IPS-20b (cell line): Measurements from ENCODE around the gene AIFM3.

Experiments
- H3K27ac ChIP-seq: one replicate; pipeline ENCODE4 v1.5.1; 2013; ENCODE audit warnings: low read length
- H3K27me3 ChIP-seq: 2 replicates; pipeline ENCODE4 v1.6.1; 2013; ENCODE audit warnings: mild to moderate bottlenecking, low read length, inconsistent platforms; ENCODE audit not compliant: insufficient read depth
- H3K36me3 ChIP-seq: 2 replicates; pipeline ENCODE4 v1.6.1; 2013; ENCODE audit warnings: low read depth, mild to moderate bottlenecking, inconsistent platforms, low read length, moderate library complexity; ENCODE audit not compliant: insufficient read depth
- H3K4me1 ChIP-seq: 2 replicates; pipeline ENCODE4 v1.6.1; 2013; ENCODE audit warnings: mild to moderate bottlenecking, control low read depth, inconsistent platforms, low read length, moderate library complexity; ENCODE audit not compliant: insufficient read depth
- H3K4me3 ChIP-seq: 2 replicates; pipeline ENCODE4 v1.5.1; 2013; ENCODE audit warnings: mild to moderate bottlenecking, low read length, inconsistent platforms
- H3K9ac ChIP-seq: 2 replicates; pipeline ENCODE4 v1.6.1; 2013; ENCODE audit warnings: low read depth, mild to moderate bottlenecking, inconsistent platforms, low read length, moderate library complexity
- H3K9me3 ChIP-seq: 2 replicates; pipeline ENCODE4 v1.6.1; 2013; ENCODE audit warnings: mild to moderate bottlenecking, low read depth, low read length, inconsistent platforms; ENCODE audit not compliant: insufficient read depth

AIFM3 gene

DNA sequence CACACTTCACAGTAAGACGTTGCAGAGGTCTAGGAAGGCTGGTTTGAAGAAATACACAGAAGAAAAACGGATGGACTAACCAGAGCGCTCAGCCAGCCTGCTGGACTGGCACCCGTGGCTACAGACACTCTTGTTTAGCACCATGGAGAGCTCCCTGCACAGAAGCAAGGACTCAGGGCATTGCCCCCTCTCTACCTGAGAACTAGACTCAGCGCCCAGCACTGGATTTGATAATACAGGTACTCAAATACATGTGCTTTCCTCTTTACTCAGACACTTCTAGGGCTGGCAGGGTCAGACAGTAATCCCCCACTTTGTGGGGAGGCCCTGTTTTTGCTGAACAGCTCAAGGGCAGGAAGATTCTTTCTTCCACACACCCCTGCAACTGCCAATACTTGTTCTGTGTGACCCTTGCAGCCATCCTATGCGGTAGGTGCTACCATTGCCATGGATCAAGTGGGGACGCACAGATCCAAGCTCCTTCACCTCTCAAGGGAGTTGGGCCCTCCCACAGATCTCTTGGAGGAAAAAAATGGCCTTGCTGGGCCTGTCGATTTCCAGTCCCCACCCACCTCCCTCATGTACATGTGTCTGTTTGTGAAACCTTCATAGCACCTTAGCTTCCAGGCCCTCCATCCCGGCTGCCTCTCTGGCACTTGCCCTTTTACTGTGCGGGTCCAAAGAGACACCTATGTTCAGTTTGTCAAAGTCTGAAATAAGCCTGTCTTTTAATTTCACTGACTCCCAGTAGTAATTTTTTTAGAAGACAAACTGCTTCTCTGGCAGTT is 42.8 kb downstream of the AIFM3 start:
- H3K36me3 ChIP-seq, result 0 out of 2 replicates have a peak, but pooled peaks cover 3% of the 10 kb centered on the region
- H3K9ac ChIP-seq, result peak overlapping the region; percentile 6; the same call in 1 of the 2 replicates
- peak overlapping the region; percentile 20; the same call in 1 of the 2 replicates for H3K4me3 ChIP-seq
- peaks cover 12% of the 10 kb centered on the region; the same call in 1 of the 2 replicates for H3K27me3 ChIP-seq
- H3K27ac ChIP-seq, result peak overlapping the region; percentile 38
- H3K4me1 ChIP-seq, result peaks cover 18% of the 10 kb centered on the region
- no peaks in the 10 kb centered on the region for H3K9me3 ChIP-seq

GRCh38 chr22:21010426-21011113 is 43.5 kb downstream of the AIFM3 start:
- Histone ChIP-seq H3K9ac (no peak overlapping the region; the same call in 1 of the 2 replicates), H3K9me3 (no peaks in the 10 kb centered on the region), H3K27me3 (peaks cover 15% of the 10 kb centered on the region; the same call in 1 of the 2 replicates), H3K27ac (no peak overlapping the region), H3K4me3 (peak overlapping the region; percentile 38; the same call in 1 of the 2 replicates), H3K4me1 (peaks cover 21% of the 10 kb centered on the region), H3K36me3 (0 out of 2 replicates have a peak, but pooled peaks cover 3% of the 10 kb centered on the region)

DNA sequence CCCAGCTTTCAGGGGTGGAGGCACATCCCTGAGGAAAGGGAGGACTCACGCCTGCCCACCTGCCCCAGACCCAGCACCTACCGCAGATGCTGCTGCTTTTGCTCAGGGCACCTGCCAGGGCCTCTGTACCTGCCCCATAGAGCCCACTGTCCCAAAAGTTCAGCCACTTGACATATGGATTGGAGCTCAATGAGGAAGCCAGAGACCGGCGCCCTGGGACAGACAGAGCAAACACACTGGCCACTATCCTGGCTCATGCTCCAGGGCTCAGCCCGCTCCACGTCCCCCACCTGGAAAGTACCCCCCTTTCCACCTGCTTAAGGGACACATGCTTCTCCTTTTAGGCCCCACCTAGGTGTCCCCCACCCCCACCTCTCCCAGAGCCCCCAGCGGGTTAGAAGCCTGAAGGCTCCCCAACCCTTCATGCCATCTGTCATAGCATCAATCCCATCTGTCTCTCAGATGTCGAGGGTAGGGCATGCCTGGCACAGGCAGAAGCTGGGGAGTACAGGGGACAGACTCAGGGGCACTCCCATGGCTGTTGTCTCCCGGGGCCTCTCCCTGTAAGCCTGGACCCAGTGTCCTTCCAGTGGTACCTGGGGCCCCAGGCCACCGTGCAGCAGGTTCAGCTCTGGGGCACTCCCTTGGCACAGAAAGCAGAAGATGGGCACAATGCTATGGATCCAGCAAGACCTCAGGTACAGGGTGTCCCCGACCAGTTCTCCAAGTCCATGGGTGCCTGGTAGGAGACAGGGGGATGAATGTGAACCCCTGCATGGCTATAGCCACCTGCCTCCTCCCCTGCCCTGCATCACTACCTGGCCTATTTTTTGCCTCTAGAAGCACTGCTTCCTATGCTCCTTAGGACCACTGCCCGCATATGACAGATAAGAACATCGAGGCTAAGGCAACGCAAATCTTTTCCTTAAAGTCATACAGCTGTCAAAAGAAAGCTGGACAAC is 45.7 kb downstream of the AIFM3 start:
- H3K9ac ChIP-seq, result no peak overlapping the region
- H3K27me3 ChIP-seq, result peaks cover 15% of the 10 kb centered on the region; the same call in 1 of the 2 replicates
- H3K4me1 ChIP-seq, result peaks cover 21% of the 10 kb centered on the region
- no peak overlapping the region for H3K27ac ChIP-seq
- peak overlapping the region; percentile 79; the same call in 1 of the 2 replicates for H3K4me3 ChIP-seq
- no peaks in the 10 kb centered on the region for H3K9me3 ChIP-seq
- H3K36me3 ChIP-seq, result 0 out of 2 replicates have a peak, but pooled peaks cover 3% of the 10 kb centered on the region

DNA sequence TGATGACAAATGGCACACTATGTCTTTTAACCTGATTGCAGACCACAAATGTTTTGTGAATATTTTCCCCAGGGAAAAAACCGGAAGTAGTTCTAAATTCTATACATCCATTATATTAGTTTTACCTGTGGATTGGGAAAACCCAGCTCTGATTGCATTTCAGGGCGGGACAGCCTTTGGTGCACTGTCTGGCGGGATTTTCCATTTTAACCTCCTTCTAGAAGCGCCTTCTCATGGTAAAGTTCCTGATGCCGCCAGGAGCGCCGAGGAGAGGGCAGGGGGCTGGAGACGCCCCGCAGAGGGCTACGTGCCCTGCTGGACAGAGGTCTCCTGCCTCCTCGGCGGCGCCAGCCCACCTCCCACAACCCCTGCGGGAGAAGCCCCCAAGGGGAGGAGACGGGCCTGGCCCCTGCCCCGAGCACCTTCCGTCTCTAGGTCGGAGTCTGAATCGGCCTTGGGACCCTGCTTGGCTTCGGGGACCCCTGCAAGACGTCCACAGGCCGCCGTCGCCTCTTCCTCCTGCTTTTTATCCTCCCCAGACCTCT is 46.7 kb downstream of the AIFM3 start:
- no peaks in the 10 kb centered on the region for H3K9me3 ChIP-seq
- peak overlapping the region; percentile 79 for H3K4me3 ChIP-seq
- H3K9ac ChIP-seq, result peak overlapping the region; percentile 69; the same call in 1 of the 2 replicates
- no peak overlapping the region for H3K27ac ChIP-seq
- H3K4me1 ChIP-seq, result peaks cover 21% of the 10 kb centered on the region
- peaks cover 15% of the 10 kb centered on the region; the same call in 1 of the 2 replicates for H3K27me3 ChIP-seq
- no peaks in the 10 kb centered on the region for H3K36me3 ChIP-seq

- H3K4me1 ChIP-seq, result peaks cover 21% of the 10 kb centered on the region
- no peaks in the 10 kb centered on the region for H3K36me3 ChIP-seq
- H3K4me3 ChIP-seq, result peak overlapping the region; percentile 79
- peak overlapping the region; percentile 69; the same call in 1 of the 2 replicates for H3K9ac ChIP-seq
- H3K9me3 ChIP-seq, result no peaks in the 10 kb centered on the region
- peaks cover 15% of the 10 kb centered on the region; the same call in 1 of the 2 replicates for H3K27me3 ChIP-seq
- no peak overlapping the region for H3K27ac ChIP-seq
Measured at GRCh38 chr22:21014202-21014725, 47.2 kb downstream of the AIFM3 start.

- H3K4me3 ChIP-seq, result peak within 1 kb of the TSS; percentile 79
- no peaks in the 10 kb centered on the region for H3K9me3 ChIP-seq
- no peak within 1 kb of the TSS for H3K27ac ChIP-seq
- H3K27me3 ChIP-seq, result peaks cover 15% of the 10 kb centered on the region; the same call in 1 of the 2 replicates
- no peaks in the 10 kb centered on the region for H3K36me3 ChIP-seq
- H3K9ac ChIP-seq, result peak within 1 kb of the TSS; percentile 69; the same call in 1 of the 2 replicates
- H3K4me1 ChIP-seq, result peaks cover 18% of the 10 kb centered on the region
Measured at GRCh38 chr22:21014726-21015465, 47.8 kb downstream of the AIFM3 start, which contains the start of gene P2RX6. Gene P2RX6, plus strand, starts transcription at chr22:21015165. Its CDS starts 10 bp downstream, at chr22:21015175.

DNA sequence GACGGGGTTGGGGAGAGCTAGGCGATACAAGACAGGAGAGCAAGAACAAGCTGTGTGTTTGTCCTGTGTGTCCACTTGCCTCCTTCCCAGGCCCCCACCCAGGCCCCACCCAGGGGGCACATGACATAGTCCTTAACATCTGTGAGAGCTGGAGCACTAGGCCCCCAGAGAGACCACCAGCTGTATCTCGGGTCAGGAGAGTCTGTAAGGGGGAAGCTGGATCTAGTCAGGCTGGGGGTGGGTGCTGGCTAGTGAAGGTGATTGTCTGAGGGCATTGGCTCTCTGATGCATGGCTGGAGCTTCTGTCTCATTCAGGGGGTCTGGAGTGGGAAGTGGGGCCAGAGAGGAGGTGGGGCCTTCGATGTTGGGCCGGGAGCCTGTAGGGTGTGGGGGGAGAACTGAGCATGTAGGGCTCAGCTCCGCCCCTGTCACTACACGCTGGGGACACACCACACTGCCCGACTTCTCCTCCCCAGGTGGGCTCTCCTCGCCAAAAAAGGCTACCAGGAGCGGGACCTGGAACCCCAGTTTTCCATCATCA is 48.5 kb downstream of the AIFM3 start:
- H3K27ac ChIP-seq, result no peak overlapping the region
- peaks cover 15% of the 10 kb centered on the region; the same call in 1 of the 2 replicates for H3K27me3 ChIP-seq
- peaks cover 14% of the 10 kb centered on the region; the same call in 1 of the 2 replicates for H3K4me1 ChIP-seq
- no peaks in the 10 kb centered on the region for H3K36me3 ChIP-seq
- H3K9ac ChIP-seq, result no peak overlapping the region
- H3K4me3 ChIP-seq, result no peak overlapping the region
- H3K9me3 ChIP-seq, result no peaks in the 10 kb centered on the region

DNA sequence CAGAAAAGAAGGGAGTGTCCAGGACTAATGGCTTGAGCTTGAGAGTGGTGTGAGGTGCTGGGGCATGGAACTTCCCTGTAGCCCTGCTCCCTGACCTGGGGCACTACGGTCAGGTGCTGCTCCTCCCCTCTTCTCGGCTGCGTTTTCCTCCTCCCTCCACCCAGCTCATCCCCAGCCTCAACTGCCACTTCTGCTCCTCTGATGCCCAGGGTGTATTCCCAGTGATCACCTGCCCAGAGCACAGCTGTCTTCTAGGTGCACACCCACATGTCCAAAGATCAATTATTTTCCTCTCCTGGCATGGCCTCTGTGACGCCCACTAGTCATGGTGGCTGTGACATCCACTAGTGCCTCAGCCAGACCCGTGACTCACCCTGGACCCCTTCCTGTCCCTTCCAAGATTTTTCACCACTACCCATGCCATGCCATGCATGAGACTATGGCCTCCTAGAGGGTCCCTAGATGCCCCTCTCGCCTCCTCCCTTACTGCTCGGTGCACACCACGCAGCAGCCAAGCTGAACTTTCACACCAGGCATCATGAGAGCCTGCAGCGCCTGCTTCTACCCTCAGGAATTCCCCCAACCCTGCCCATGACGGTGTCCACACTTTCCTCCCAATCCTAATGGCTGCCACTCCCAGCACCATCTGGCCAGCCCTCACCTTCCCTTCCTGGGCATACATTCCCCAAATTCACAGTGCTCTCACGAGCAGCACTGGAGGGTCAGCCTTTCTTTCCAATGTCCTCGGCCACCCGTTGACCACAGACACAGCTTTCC is 49.8 kb downstream of the AIFM3 start:
- Histone ChIP-seq H3K36me3 (no peaks in the 10 kb centered on the region), H3K27me3 (peaks cover 15% of the 10 kb centered on the region; the same call in 1 of the 2 replicates), H3K4me3 (no peak overlapping the region), H3K27ac (no peak overlapping the region), H3K9me3 (no peaks in the 10 kb centered on the region), H3K4me1 (peaks cover 14% of the 10 kb centered on the region; the same call in 1 of the 2 replicates), H3K9ac (no peak overlapping the region)

DNA sequence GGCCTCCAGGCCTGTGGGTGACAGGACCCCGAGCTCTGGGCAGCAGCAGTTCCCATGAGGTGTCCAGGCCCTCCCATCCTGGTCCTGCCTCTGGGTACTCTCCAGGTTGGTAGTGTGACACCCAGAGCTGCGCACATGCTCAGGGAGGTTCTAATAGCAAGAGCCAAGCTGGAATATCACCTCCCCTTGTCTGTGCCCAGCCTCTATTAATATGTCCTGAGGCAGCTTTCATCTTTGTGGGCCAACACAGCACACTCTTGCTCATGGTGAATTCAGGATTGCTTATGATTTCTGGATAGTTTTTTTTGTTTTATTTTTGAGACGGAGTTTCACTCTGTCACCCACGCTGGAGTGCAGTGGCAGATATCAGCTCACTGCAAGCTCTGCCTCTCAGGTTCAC is 51.3 kb downstream of the AIFM3 start:
- Histone ChIP-seq H3K36me3 (no peaks in the 10 kb centered on the region), H3K4me1 (peaks cover 12% of the 10 kb centered on the region; the same call in 1 of the 2 replicates), H3K9me3 (no peaks in the 10 kb centered on the region), H3K27me3 (peaks cover 10% of the 10 kb centered on the region; the same call in 1 of the 2 replicates), H3K9ac (no peak overlapping the region), H3K27ac (no peak overlapping the region), H3K4me3 (no peak overlapping the region)
